Prostate gland (tissue), 2 donors: ENCODE data around the gene TRIM67. TPM values are rescaled to one million over a fixed set of nuclear protein-coding genes. Genes with fewer than 3 reads are reported as not detected.

Experiments
- DNase-seq: peaks from one replicate; pipeline ENCODE4 v3.0.0-alpha.2; 2019; ENCODE audit warnings: low spot score
- H3K27ac ChIP-seq, 2 donors: fragments of 200-600 bp; sonication (generic); 2 replicates each; pipeline ENCODE4 v1.5.1; 2017 to 2019
- H3K27me3 ChIP-seq: fragments of 200-600 bp; sonication (generic); replicated peaks from 2 replicates; pipeline ENCODE4 v1.5.1; 2019; ENCODE audit not compliant: insufficient read depth
- H3K36me3 ChIP-seq, 2 donors: fragments of 200-600 bp; sonication (generic); 1 replicate in 1 of 2; 2 replicates in 1 of 2; pipeline versions ENCODE4 v1.5.1 to v1.8.1; 2017 to 2019
- H3K4me1 ChIP-seq: fragments of 200-600 bp; sonication (generic); replicated peaks from 2 replicates; pipeline ENCODE4 v1.5.1; 2019
- H3K4me3 ChIP-seq, 2 donors: fragments of 200-600 bp; sonication (generic); 2 replicates each; pipeline ENCODE4 v1.5.1; 2017 to 2019
- H3K9me3 ChIP-seq: fragments of 200-600 bp; sonication (generic); 2 replicates; pipeline ENCODE4 v1.5.1; 2017
- POLR2A ChIP-seq: fragments of 450-650 bp; IDR thresholded peaks from one replicate; pipeline ENCODE4 v1.6.1; 2016; ENCODE audit warnings: antibody characterized with exemption, mild to moderate bottlenecking
- POLR2AphosphoS5 ChIP-seq: sonication (generic); formaldehyde crosslinking; IDR thresholded peaks from one replicate; pipeline ENCODE4 v1.6.1; 2017; ENCODE audit warnings: antibody characterized with exemption
- WGBS: methylation state at CpG from one replicate; pipeline ENCODE4 v1.1.5; 2018; 5-methylcytosine and 5-hydroxymethylcytosine counted together
- intact Hi-C: fragments of 100-400 bp; cut with DNase I; formaldehyde crosslinking; loops from one replicate; pipeline ENCODE4 v1.14.2; 2022
- total RNA-seq, 2 donors: library from RNA; depleted of rRNA; stranded (reverse); fragments of >200 nt; gene quantifications; one replicate each; pipeline ENCODE4 v1.1.0, GENCODE V29; 2016
- TF ChIP-seq, protein P1 (sequence below), 4 experiments: fragments of 200-600 bp in 2 of 4; fragments of 450-650 bp in 2 of 4; sonication (generic) in 2 of 4; IDR thresholded peaks; 1 replicate in 3 of 4; 2 replicates in 1 of 4; pipeline ENCODE4 v1.5.1; 2016 to 2019; ENCODE audit warnings: antibody characterized with exemption in 4 of 4, mild to moderate bottlenecking in 2 of 4, moderate library complexity in 2 of 4

The TRIM67 gene
- total RNA-seq, 2 donors from 2014 or later: 0.28 TPM; not detected in 1

DNA sequence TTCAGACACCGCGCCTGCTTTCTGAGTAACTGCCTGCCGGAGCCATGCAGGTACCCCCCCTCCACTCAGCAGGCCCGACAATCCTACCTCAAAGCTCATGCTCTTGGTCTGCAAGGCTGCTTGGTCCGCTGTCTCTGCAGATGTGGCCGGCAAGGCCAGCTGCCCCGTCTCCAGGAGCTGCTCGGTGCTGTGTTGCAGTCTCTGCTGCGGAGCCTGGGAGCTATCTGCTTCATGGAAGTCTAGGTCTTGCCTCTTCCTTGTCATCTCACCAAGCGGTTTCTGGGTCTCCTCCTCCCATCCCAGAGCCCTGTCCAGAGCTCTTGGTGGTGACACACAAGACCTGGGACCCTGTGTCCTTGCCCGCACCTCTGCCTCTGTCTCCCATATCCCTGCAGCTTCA, 55.2 kb downstream of the TRIM67 start:
- H3K4me1 ChIP-seq: no peaks in the 10 kb centered on the region
- TF ChIP-seq POLR2A (no peak), POLR2AphosphoS5 (no peak)
- TF ChIP-seq, protein P1, sequence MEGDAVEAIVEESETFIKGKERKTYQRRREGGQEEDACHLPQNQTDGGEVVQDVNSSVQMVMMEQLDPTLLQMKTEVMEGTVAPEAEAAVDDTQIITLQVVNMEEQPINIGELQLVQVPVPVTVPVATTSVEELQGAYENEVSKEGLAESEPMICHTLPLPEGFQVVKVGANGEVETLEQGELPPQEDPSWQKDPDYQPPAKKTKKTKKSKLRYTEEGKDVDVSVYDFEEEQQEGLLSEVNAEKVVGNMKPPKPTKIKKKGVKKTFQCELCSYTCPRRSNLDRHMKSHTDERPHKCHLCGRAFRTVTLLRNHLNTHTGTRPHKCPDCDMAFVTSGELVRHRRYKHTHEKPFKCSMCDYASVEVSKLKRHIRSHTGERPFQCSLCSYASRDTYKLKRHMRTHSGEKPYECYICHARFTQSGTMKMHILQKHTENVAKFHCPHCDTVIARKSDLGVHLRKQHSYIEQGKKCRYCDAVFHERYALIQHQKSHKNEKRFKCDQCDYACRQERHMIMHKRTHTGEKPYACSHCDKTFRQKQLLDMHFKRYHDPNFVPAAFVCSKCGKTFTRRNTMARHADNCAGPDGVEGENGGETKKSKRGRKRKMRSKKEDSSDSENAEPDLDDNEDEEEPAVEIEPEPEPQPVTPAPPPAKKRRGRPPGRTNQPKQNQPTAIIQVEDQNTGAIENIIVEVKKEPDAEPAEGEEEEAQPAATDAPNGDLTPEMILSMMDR (IDR thresholded peaks at IDR 0.05): no peak
- H3K9me3 ChIP-seq: no peaks in the 10 kb centered on the region
- no peak overlapping the region for H3K4me3 ChIP-seq
- DNase-seq: no peak
- 89% methylated on average over 11 of the region's 11 CpGs for WGBS
- H3K27me3 ChIP-seq: no peaks in the 10 kb centered on the region
- no peaks in the 10 kb centered on the region for H3K36me3 ChIP-seq
- H3K27ac ChIP-seq: no peak overlapping the region
- intact Hi-C loops: no loop called here

DNA sequence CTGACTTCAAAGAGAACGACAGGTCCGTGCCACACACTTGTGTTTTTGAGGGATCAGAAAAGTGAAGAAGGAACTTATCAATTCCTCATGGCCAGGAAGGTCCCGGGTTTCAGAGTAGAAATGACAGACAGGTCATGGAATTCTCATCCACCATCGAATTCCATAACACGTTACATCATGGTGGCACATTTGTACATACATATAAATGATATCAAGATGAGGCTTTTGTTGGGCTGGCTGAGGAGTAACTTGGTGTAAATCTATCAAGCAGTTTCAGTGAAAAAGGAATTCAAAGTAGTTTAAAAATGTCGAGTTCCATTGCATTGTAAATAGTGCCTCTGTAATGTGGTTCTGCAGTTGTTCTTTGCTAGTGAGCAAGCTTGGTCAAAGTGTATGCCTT, 56.2 kb downstream of the TRIM67 start:
- 57% methylated on average over 6 of the region's 6 CpGs for WGBS
- DNase-seq: no peak
- intact Hi-C loops: no loop called here

DNA sequence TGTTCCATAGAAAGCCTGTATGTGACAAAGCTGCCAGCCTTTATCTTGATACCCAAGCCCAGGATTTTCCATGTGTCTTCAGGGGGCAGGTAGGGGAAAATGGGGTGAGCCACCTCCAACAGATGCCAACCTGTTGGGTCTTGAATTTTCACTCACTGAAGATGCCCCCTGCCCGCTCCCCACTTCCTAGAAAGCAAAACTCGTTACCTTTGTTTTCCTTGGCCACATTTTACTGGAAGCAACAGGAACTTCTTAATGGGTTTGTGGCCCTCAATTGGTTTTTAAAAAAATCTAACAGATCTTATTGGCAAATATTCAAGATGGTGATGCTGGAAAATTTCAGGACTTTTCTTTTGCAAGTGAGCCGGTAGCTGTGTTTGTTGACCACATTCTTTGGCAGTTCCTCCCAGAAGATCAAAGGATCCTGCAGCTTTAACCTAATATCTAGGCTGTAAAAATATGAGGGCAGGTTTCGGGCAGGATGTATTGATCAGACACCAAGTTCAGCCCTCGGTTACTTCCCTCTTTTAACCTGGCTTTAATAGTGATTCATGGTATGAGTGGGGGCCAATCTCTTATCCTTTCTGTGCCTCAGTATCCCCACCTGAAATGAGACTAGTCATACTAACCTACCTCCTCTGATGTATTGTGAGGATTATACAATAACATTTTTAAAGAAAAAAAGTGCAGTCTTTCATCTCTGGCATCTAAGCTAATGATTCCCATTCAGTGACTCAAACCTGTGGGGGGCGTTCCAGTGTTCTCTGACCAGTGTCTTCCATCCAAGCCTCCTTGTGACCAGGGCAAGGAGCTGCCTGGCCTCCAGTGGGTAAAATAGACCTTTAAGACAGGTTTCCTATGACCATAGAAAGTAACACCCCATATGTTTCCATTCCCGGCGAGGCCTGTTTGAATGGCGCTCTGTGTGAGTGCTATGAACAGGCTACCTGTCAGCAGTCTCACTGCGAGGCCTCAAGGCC, 57.9 kb downstream of the TRIM67 start:
- Histone ChIP-seq H3K9me3 (no peaks in the 10 kb centered on the region), H3K36me3 (peaks cover 0 to 5% of the 10 kb centered on the region in 2 donors), H3K27ac (no peak overlapping the region), H3K4me1 (no peaks in the 10 kb centered on the region), H3K4me3 (no peak overlapping the region), H3K27me3 (no peaks in the 10 kb centered on the region)
- intact Hi-C loops: no loop called here
- TF ChIP-seq, protein P1 (IDR thresholded peaks at IDR 0.05): no peak
- no peak for TF ChIP-seq POLR2AphosphoS5
- TF ChIP-seq POLR2A: no peak
- DNase-seq: no peak
- 62% methylated on average over 10 of the region's 10 CpGs for WGBS

More for the DNA sequence above, 56.2 kb downstream of the TRIM67 start:
- no peaks in the 10 kb centered on the region for H3K27me3 ChIP-seq
- H3K36me3 ChIP-seq: no peaks in the 10 kb centered on the region
- H3K4me1 ChIP-seq: no peaks in the 10 kb centered on the region
- H3K9me3 ChIP-seq: no peaks in the 10 kb centered on the region
- TF ChIP-seq, protein P1 (IDR thresholded peaks at IDR 0.05): no peak
- TF ChIP-seq POLR2AphosphoS5 (no peak), POLR2A (no peak)
- H3K4me3 ChIP-seq: no peak overlapping the region
- no peak overlapping the region for H3K27ac ChIP-seq

DNA sequence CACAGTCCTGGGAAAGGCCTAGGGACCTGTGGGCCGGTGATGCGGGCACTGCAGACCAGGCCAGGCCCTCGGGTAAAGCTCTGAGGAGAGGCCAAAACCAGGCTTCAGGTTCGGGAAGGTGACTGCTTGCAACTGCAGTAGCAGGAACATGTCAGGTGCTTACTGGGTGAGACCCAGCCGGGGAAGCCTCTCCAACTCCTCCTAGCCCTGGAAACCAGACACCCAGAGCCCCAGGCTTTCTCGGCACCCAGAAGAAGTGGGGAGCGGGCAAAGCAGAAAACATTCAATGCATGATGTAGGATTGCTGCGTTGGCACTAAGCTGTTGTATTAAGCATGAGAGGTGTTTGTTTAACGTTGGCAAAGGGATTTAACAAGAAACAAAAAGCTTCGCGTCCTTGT, 58.9 kb downstream of the TRIM67 start:
- 47% methylated on average over 11 of the region's 11 CpGs for WGBS
- Histone ChIP-seq H3K4me1 (no peaks in the 10 kb centered on the region), H3K27ac (no peak overlapping the region), H3K4me3 (no peak overlapping the region), H3K9me3 (no peaks in the 10 kb centered on the region), H3K36me3 (peaks cover 5 to 6% of the 10 kb centered on the region in 2 donors), H3K27me3 (no peaks in the 10 kb centered on the region)
- no peak for DNase-seq
- TF ChIP-seq, protein P1 (IDR thresholded peaks at IDR 0.05): no peak
- TF ChIP-seq POLR2AphosphoS5: no peak
- no peak for TF ChIP-seq POLR2A
- intact Hi-C loops: no loop called here
